ENCODE results near the gene PDZD2.

Gene PDZD2

DNA sequence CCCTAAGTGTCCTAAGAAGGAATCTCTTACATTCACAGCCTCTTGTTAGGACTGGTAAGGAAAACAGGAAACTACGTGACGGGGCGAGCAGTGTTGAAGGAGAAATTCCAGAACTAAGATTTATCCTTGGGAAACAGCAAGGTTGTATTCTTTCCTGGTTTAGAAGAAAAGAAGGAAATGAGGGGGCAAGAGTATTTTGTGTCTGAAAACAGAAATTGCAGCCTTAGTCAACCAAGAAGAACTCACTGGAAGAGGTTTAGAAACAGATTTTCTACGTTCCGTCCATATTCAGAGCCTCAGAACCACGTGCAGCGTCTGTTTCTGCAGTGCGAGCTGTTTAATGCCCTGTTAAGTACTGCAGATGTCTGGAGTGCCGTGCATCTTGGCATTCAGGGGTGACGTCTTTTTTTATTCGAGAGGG lies 460.0 kb downstream of the PDZD2 start:
- no peak for TF ChIP-seq CTCF (IDR thresholded peaks at IDR 0.05; ENCODE audit: low read depth, low read length, missing control alignments)
- in situ Hi-C loops (cut with HindIII; ENCODE audit: low pct_ligation_motif_present, low sequenced_read_pairs), result no loop called here
- H3K4me3 ChIP-seq (ENCODE audit: low read depth, low read length), result no peak overlapping the region
- H3K27ac ChIP-seq, result no peak overlapping the region
- no peak for DNase-seq
- no peaks in the 10 kb centered on the region for H3K27me3 ChIP-seq (replicated peaks)
- H3K36me3 ChIP-seq (replicated peaks), result peaks cover 31% of the 10 kb centered on the region

GRCh38 chr5:32099486-32100035 lies 460.6 kb downstream of the PDZD2 start:
- Histone ChIP-seq H3K27me3 (replicated peaks) (no peaks in the 10 kb centered on the region), H3K36me3 (replicated peaks) (peaks cover 34% of the 10 kb centered on the region), H3K4me3 (ENCODE audit: low read depth, low read length) (no peak overlapping the region), H3K27ac (no peak overlapping the region)
- in situ Hi-C loops (cut with HindIII; ENCODE audit: low pct_ligation_motif_present, low sequenced_read_pairs), result no loop called here
- DNase-seq, result no peak
- TF ChIP-seq CTCF (IDR thresholded peaks at IDR 0.05; ENCODE audit: low read depth, low read length, missing control alignments), result no peak

DNA sequence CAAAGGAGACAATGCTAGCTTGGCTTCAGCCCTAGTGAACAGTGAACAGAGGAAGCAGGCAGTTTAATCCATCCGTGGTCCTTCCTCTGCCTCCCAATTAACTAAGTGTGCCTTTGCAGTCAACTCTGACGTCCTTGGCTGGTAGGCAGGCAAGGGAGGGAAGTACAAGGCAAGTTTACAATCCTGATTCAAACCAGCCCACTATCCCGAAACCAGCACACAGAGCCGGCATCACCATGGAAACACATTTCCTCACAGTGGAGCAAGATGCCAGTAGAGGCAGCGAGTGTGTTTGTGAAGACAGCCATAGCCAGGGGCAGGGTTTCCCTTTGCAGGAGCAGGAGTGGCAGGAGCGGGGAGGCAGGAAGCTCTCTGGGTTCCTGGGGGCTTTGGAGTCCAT lies 461.3 kb downstream of the PDZD2 start:
- H3K27ac ChIP-seq, result no peak overlapping the region
- peaks cover 39% of the 10 kb centered on the region for H3K36me3 ChIP-seq (replicated peaks)
- in situ Hi-C loops (cut with HindIII; ENCODE audit: low pct_ligation_motif_present, low sequenced_read_pairs), result no loop called here
- no peaks in the 10 kb centered on the region for H3K27me3 ChIP-seq (replicated peaks)
- no peak for TF ChIP-seq CTCF (IDR thresholded peaks at IDR 0.05; ENCODE audit: low read depth, low read length, missing control alignments)
- DNase-seq, result no peak
- no peak overlapping the region for H3K4me3 ChIP-seq (ENCODE audit: low read depth, low read length)

DNA sequence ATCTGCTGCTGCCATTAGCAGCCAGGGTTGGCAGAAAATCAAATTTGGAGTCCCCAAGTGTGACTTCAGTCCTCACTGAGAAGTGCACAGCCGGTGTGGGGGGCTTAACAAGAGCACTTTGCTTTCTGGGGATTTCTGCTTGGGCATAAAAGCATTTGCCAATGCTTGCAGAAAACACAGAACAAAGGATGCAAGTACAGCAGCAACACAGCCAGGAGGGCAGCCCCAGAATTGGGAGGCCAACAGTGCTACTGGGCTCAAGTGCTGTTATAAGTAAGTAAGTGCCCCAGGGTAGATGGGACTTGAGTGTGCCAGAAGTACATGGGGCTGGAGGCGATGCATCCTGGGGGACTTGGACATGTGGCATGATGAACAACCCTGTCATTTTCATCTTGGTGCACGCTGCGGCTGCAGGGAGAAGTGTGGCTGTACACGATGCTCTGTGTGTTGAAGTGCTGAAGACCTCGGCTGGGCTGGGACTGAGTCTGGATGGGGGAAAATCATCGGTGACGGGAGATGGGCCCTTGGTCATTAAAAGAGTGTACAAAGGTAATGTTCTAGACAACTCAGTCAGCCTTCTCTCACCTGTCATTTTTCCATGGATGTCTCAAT lies 461.9 kb downstream of the PDZD2 start:
- in situ Hi-C loops (cut with HindIII; ENCODE audit: low pct_ligation_motif_present, low sequenced_read_pairs), result no loop called here
- Histone ChIP-seq H3K36me3 (replicated peaks) (peaks cover 43% of the 10 kb centered on the region), H3K27me3 (replicated peaks) (no peaks in the 10 kb centered on the region), H3K4me3 (ENCODE audit: low read depth, low read length) (no peak overlapping the region), H3K27ac (no peak overlapping the region)
- no peak for TF ChIP-seq CTCF (IDR thresholded peaks at IDR 0.05; ENCODE audit: low read depth, low read length, missing control alignments)
- DNase-seq, result no peak

- Histone ChIP-seq H3K4me3 (ENCODE audit: low read depth, low read length) (no peak overlapping the region), H3K27me3 (replicated peaks) (no peaks in the 10 kb centered on the region), H3K27ac (no peak overlapping the region), H3K36me3 (replicated peaks) (peaks cover 53% of the 10 kb centered on the region)
- no peak for DNase-seq
- TF ChIP-seq CTCF (IDR thresholded peaks at IDR 0.05; ENCODE audit: low read depth, low read length, missing control alignments), result no peak
- in situ Hi-C loops (cut with HindIII; ENCODE audit: low pct_ligation_motif_present, low sequenced_read_pairs), result no loop called here
These were observed 463.5 kb downstream of the PDZD2 start for GRCh38 chr5:32102254-32102986.

Measured in brain microvascular endothelial cell (primary cell).